ENCODE results near the gene CA6. TPM values are rescaled to one million over a fixed set of nuclear protein-coding genes. Genes with fewer than 3 reads are reported as not detected.
"Not testable (repeated sequence)": the region's sequence is repeated elsewhere in the genome, so short reads cannot be mapped to it uniquely, and the experiment has no call there.

CA6 gene
- total RNA-seq, 1 donor from 2014 or later, result not detected

- peaks cover 5% of the 10 kb centered on the region for H3K4me1 ChIP-seq
- DNase-seq, result no peak
- intact Hi-C loops (cut with micrococcal nuclease), result no loop called here
- H3K4me3 ChIP-seq, result no peak overlapping the region
- no peaks in the 10 kb centered on the region for H3K9me3 ChIP-seq (replicated peaks)
- no peaks in the 10 kb centered on the region for H3K36me3 ChIP-seq
- no peak for TF ChIP-seq CTCF (IDR thresholded peaks at IDR 0.05; ENCODE audit: borderline replicate concordance)
- no peaks in the 10 kb centered on the region for H3K27me3 ChIP-seq (ENCODE audit: low read depth)
- H3K27ac ChIP-seq (replicated peaks), result no peak overlapping the region
Observed at GRCh38 chr1:9020305-9020704, 74.6 kb downstream of the CA6 start.

- intact Hi-C loops (cut with micrococcal nuclease); H3K27me3 ChIP-seq (ENCODE audit: low read depth): not testable (repeated sequence)
Observed at GRCh38 chr1:9022026-9022738, 76.5 kb downstream of the CA6 start.

GRCh38 chr1:9022773-9023172, 77.1 kb downstream of the CA6 start:
- no peaks in the 10 kb centered on the region for H3K36me3 ChIP-seq
- no peaks in the 10 kb centered on the region for H3K27me3 ChIP-seq (ENCODE audit: low read depth)
- no peaks in the 10 kb centered on the region for H3K9me3 ChIP-seq (replicated peaks)
- H3K4me3 ChIP-seq, result no peak overlapping the region
- intact Hi-C loops (cut with micrococcal nuclease), result no loop called here
- peaks cover 5% of the 10 kb centered on the region for H3K4me1 ChIP-seq
- no peak overlapping the region for H3K27ac ChIP-seq (replicated peaks)
- TF ChIP-seq CTCF (IDR thresholded peaks at IDR 0.05; ENCODE audit: borderline replicate concordance), result no peak
- no peak for DNase-seq

More at GRCh38 chr1:9022026-9022738, 76.5 kb downstream of the CA6 start:
- not testable (repeated sequence) for H3K4me3 ChIP-seq; H3K9me3 ChIP-seq (replicated peaks); H3K4me1 ChIP-seq; H3K36me3 ChIP-seq; DNase-seq; H3K27ac ChIP-seq (replicated peaks)

Other genes with a start within 250 kb of the CA6 start
- 141 TPM for gene RERE, start 128.2 kb upstream of the CA6 start, total RNA-seq
- 124 TPM for gene ENO1, start 67.2 kb upstream of the CA6 start, total RNA-seq
- not detected for gene SLC2A7, start 80.6 kb downstream of the CA6 start, total RNA-seq
- gene SLC2A5, start 123.8 kb downstream of the CA6 start, total RNA-seq, result 4.2 TPM
- gene GPR157, start 183.2 kb downstream of the CA6 start, total RNA-seq, result 48.4 TPM

Data from left ventricle myocardium inferior (tissue), 1 donor.